ENCODE results near the gene DNAJB8. TPM values are rescaled to one million over a fixed set of nuclear protein-coding genes. Genes with fewer than 3 reads are reported as not detected.

Gene DNAJB8
- total RNA-seq, 1 donor, result not detected

GRCh38 chr3:128442949-128443348 is 23.7 kb downstream of the DNAJB8 start:
- Histone ChIP-seq H3K9me3 (ENCODE audit: low read depth, low read length) (no peaks in the 10 kb centered on the region), H3K4me2 (ENCODE audit: insufficient read depth, low read length) (no peak overlapping the region), H3K27ac (ENCODE audit: low read depth, low read length) (no peak overlapping the region), H3K4me3 (ENCODE audit: insufficient read depth, low read length) (no peak overlapping the region), H4K20me1 (ENCODE audit: insufficient read depth, low read length) (no peaks in the 10 kb centered on the region), H3K79me2 (ENCODE audit: insufficient read depth, low read length) (no peaks in the 10 kb centered on the region), H2AFZ (ENCODE audit: low read length) (no peak overlapping the region), H3K27me3 (ENCODE audit: insufficient read depth, low read length) (peaks cover 17% of the 10 kb centered on the region), H3K4me1 (ENCODE audit: insufficient read depth, low read length) (no peaks in the 10 kb centered on the region), H3K36me3 (ENCODE audit: insufficient read depth, low read length) (no peaks in the 10 kb centered on the region)
- no peak for TF ChIP-seq CTCF (IDR thresholded peaks at IDR 0.05; ENCODE audit: extremely low read depth, low read depth, low read length)
- no peak for DNase-seq (ENCODE audit: insufficient read length, low spot score, missing footprints)

- no peak overlapping the region for H3K4me2 ChIP-seq (ENCODE audit: insufficient read depth, low read length)
- no peak for DNase-seq (ENCODE audit: insufficient read length, low spot score, missing footprints)
- H3K9me3 ChIP-seq (ENCODE audit: low read depth, low read length), result no peaks in the 10 kb centered on the region
- no peaks in the 10 kb centered on the region for H3K36me3 ChIP-seq (ENCODE audit: insufficient read depth, low read length)
- no peak overlapping the region for H3K4me3 ChIP-seq (ENCODE audit: insufficient read depth, low read length)
- no peak overlapping the region for H2AFZ ChIP-seq (ENCODE audit: low read length)
- no peak overlapping the region for H3K27ac ChIP-seq (ENCODE audit: low read depth, low read length)
- no peaks in the 10 kb centered on the region for H4K20me1 ChIP-seq (ENCODE audit: insufficient read depth, low read length)
- peaks cover 17% of the 10 kb centered on the region for H3K27me3 ChIP-seq (ENCODE audit: insufficient read depth, low read length)
- TF ChIP-seq CTCF (IDR thresholded peaks at IDR 0.05; ENCODE audit: extremely low read depth, low read depth, low read length), result no peak
- H3K79me2 ChIP-seq (ENCODE audit: insufficient read depth, low read length), result no peaks in the 10 kb centered on the region
- no peaks in the 10 kb centered on the region for H3K4me1 ChIP-seq (ENCODE audit: insufficient read depth, low read length)
Observed at GRCh38 chr3:128442070-128442469, 24.6 kb downstream of the DNAJB8 start.

GRCh38 chr3:128439226-128439625 is 27.5 kb downstream of the DNAJB8 start:
- Histone ChIP-seq H3K4me3 (ENCODE audit: insufficient read depth, low read length) (no peak overlapping the region), H3K4me1 (ENCODE audit: insufficient read depth, low read length) (no peaks in the 10 kb centered on the region), H2AFZ (ENCODE audit: low read length) (no peak overlapping the region), H4K20me1 (ENCODE audit: insufficient read depth, low read length) (no peaks in the 10 kb centered on the region), H3K9me3 (ENCODE audit: low read depth, low read length) (no peaks in the 10 kb centered on the region), H3K79me2 (ENCODE audit: insufficient read depth, low read length) (no peaks in the 10 kb centered on the region), H3K4me2 (ENCODE audit: insufficient read depth, low read length) (no peak overlapping the region), H3K27ac (ENCODE audit: low read depth, low read length) (no peak overlapping the region), H3K36me3 (ENCODE audit: insufficient read depth, low read length) (no peaks in the 10 kb centered on the region), H3K27me3 (ENCODE audit: insufficient read depth, low read length) (peaks cover 22% of the 10 kb centered on the region)
- no peak for TF ChIP-seq CTCF (IDR thresholded peaks at IDR 0.05; ENCODE audit: extremely low read depth, low read depth, low read length)
- no peak for DNase-seq (ENCODE audit: insufficient read length, low spot score, missing footprints)

GRCh38 chr3:128438488-128439072 is 28.1 kb downstream of the DNAJB8 start:
- Histone ChIP-seq H4K20me1 (ENCODE audit: insufficient read depth, low read length) (no peaks in the 10 kb centered on the region), H3K4me2 (ENCODE audit: insufficient read depth, low read length) (no peak overlapping the region), H3K79me2 (ENCODE audit: insufficient read depth, low read length) (no peaks in the 10 kb centered on the region), H2AFZ (ENCODE audit: low read length) (no peak overlapping the region), H3K27me3 (ENCODE audit: insufficient read depth, low read length) (peaks cover 25% of the 10 kb centered on the region), H3K9me3 (ENCODE audit: low read depth, low read length) (no peaks in the 10 kb centered on the region), H3K36me3 (ENCODE audit: insufficient read depth, low read length) (no peaks in the 10 kb centered on the region), H3K4me1 (ENCODE audit: insufficient read depth, low read length) (no peaks in the 10 kb centered on the region), H3K4me3 (ENCODE audit: insufficient read depth, low read length) (no peak overlapping the region), H3K27ac (ENCODE audit: low read depth, low read length) (no peak overlapping the region)
- DNase-seq (ENCODE audit: insufficient read length, low spot score, missing footprints), result no peak
- peak; percentile 28 for TF ChIP-seq CTCF (IDR thresholded peaks at IDR 0.05; ENCODE audit: extremely low read depth, low read depth, low read length)
